K562 (cell line): ENCODE data around the gene SLC26A3. TPM values are rescaled to one million over a fixed set of nuclear protein-coding genes. Genes with fewer than 3 reads are reported as not detected.
A peak's percentile ranks its signal among the peaks of the same experiment; 100 is the strongest.

ENCODE experiments used
- BRD9 ChIP-seq: fragments of 450-650 bp; IDR thresholded peaks from 2 replicates; pipeline ENCODE4 v1.6.1; 2018; ENCODE audit warnings: low read depth; ENCODE audit not compliant: partially characterized antibody
- COPS2 ChIP-seq: fragments of 450-650 bp; conservative IDR thresholded peaks from 2 replicates; pipeline ENCODE4 v1.6.1; 2016; ENCODE audit warnings: mild to moderate bottlenecking, moderate library complexity
- GATAD2A ChIP-seq: fragments of 450-650 bp; IDR thresholded peaks from 2 replicates; pipeline ENCODE4 v1.6.1; 2017
- GTF2A2 ChIP-seq: IDR thresholded peaks from 2 replicates; pipeline ENCODE4 v1.6.1; 2016; ENCODE audit warnings: mild to moderate bottlenecking, missing genetic modification characterization, missing compliant biosample characterization
- HMBOX1 ChIP-seq: sonication (generic); IDR thresholded peaks from 2 replicates; pipeline ENCODE4 v1.6.1; 2016
- KDM2B ChIP-seq: fragments of 250-450 bp; sonication (Bioruptor Pico); IDR thresholded peaks from 2 replicates; pipeline ENCODE4 v1.8.0; 2021; ENCODE audit warnings: mild to moderate bottlenecking, moderate library complexity
- LCOR ChIP-seq: sonication (generic); formaldehyde crosslinking; IDR thresholded peaks from 2 replicates; pipeline ENCODE4 v1.8.0; 2022; ENCODE audit warnings: mild to moderate bottlenecking, missing genetic modification reagents
- MEF2D ChIP-seq: conservative IDR thresholded peaks from 2 replicates; pipeline ENCODE4 v1.6.1; 2016; ENCODE audit warnings: low read depth, missing genetic modification characterization, missing compliant biosample characterization
- NCOA6 ChIP-seq: fragments of 450-650 bp; IDR thresholded peaks from 2 replicates; pipeline ENCODE4 v1.6.1; 2017; ENCODE audit warnings: mild to moderate bottlenecking
- PHB2 ChIP-seq: fragments of 450-650 bp; IDR thresholded peaks from 2 replicates; pipeline ENCODE4 v1.6.1; 2017; ENCODE audit warnings: low read depth
- RAD51 ChIP-seq: fragments of 450-650 bp; IDR thresholded peaks from 2 replicates; pipeline ENCODE4 v1.7.1; 2016; ENCODE audit warnings: low read depth, mild to moderate bottlenecking, borderline replicate concordance
- RHOXF2B ChIP-seq: fragments of 250-450 bp; sonication (Bioruptor Pico); conservative IDR thresholded peaks from 2 replicates; pipeline ENCODE4 v1.5.1; 2021
- RUNX1 ChIP-seq: sonication (generic); IDR thresholded peaks from 2 replicates; pipeline ENCODE4 v1.6.1; 2016; ENCODE audit warnings: antibody characterized with exemption, low read depth
- SLC30A9 ChIP-seq: fragments of 250-450 bp; sonication (Bioruptor Pico); IDR thresholded peaks from 2 replicates; pipeline ENCODE4 v1.8.0; 2022; ENCODE audit warnings: mild to moderate bottlenecking, moderate library complexity
- SPI1 ChIP-seq: IDR thresholded peaks from 2 replicates; pipeline ENCODE4 v1.6.1; 2011; ENCODE audit warnings: low read depth, low read length, control low read depth, borderline replicate concordance
- TAF7 ChIP-seq: fragments of 450-650 bp; IDR thresholded peaks from 2 replicates; pipeline ENCODE4 v1.6.1; 2016; ENCODE audit warnings: missing genetic modification characterization, missing compliant biosample characterization
- ZKSCAN3 ChIP-seq: fragments of 250-450 bp; sonication (Bioruptor Pico); IDR thresholded peaks from 2 replicates; pipeline ENCODE4 v1.4.0; 2020
- ZNF140 ChIP-seq: fragments of 250-450 bp; sonication (Bioruptor Pico); IDR thresholded peaks from 2 replicates; pipeline ENCODE4 v1.8.0; 2021; ENCODE audit warnings: moderate library complexity, mild to moderate bottlenecking, inconsistent platforms
- ZNF165 ChIP-seq: fragments of 250-450 bp; sonication (Bioruptor Pico); IDR thresholded peaks from 2 replicates; pipeline ENCODE4 v1.4.0; 2020; ENCODE audit warnings: borderline replicate concordance
- ZNF274 ChIP-seq: IDR thresholded peaks from 2 replicates; pipeline ENCODE4 v1.6.1; 2011; ENCODE audit warnings: low read depth, mild to moderate bottlenecking, low read length, moderate library complexity, borderline replicate concordance
- ZNF449 ChIP-seq: fragments of 250-450 bp; sonication (Bioruptor Pico); IDR thresholded peaks from 2 replicates; pipeline ENCODE4 v1.8.0; 2022; ENCODE audit warnings: moderate library complexity, mild to moderate bottlenecking, inconsistent platforms
- polyA plus RNA-seq, 8 experiments: library from polyadenylated mRNA; depleted of rRNA in 4 of 8; stranded (reverse) in 5 of 8; unstranded in 3 of 8; fragments of >200 nt; fragmentation: Nextera tagmentation in 2 of 8; fragmentation: Illumina TruSeq in 1 of 8; extraction: Ambion mirVana in 2 of 8; extraction: Trizol in 1 of 8; gene quantifications; 2 replicates each; pipeline versions ENCODE4 v1.2.1 to v1.2.3, GENCODE V29; 2011 to 2014; ENCODE audit warnings: inconsistent platforms in 1 of 8, missing spikeins in 1 of 8
- total RNA-seq, 7 experiments: library from RNA; depleted of rRNA in 6 of 7; stranded (reverse); fragments of >200 nt in 6 of 7; fragmentation: Illumina TruSeq in 2 of 7; extraction: Trizol in 2 of 7; gene quantifications; 2 replicates each; pipeline versions ENCODE4 v1.2.1 to v1.2.3, GENCODE V29; 2011 to 2021; ENCODE audit warnings: low replicate concordance in 1 of 7
- TF ChIP-seq, protein P1 (sequence below): IDR thresholded peaks from 2 replicates; pipeline ENCODE4 v1.6.1; 2011; ENCODE audit warnings: borderline replicate concordance, low read depth, mild to moderate bottlenecking, moderate library complexity, low read length; ENCODE audit not compliant: insufficient read depth, poor library complexity, severe bottlenecking
- TF ChIP-seq, protein P2 (sequence below), 3 experiments: fragments of 200-800 bp in 1 of 3; sonication (Bioruptor generic) in 1 of 3; sonication (generic) in 1 of 3; formaldehyde crosslinking in 1 of 3; IDR thresholded peaks; 2 replicates each; pipeline versions ENCODE4 v1.6.1 to v1.8.0; 2016 to 2022; ENCODE audit warnings: mild to moderate bottlenecking in 2 of 3, missing compliant biosample characterization in 2 of 3, missing genetic modification characterization in 2 of 3, missing genetic modification reagents in 1 of 3

Gene SLC26A3
- total and polyA plus RNA-seq, 9 of the 15 experiments (the other 6 are each of a cell fraction or from before 2014, with no cell fraction given) = 0.86 TPM; not detected in 8

DNA sequence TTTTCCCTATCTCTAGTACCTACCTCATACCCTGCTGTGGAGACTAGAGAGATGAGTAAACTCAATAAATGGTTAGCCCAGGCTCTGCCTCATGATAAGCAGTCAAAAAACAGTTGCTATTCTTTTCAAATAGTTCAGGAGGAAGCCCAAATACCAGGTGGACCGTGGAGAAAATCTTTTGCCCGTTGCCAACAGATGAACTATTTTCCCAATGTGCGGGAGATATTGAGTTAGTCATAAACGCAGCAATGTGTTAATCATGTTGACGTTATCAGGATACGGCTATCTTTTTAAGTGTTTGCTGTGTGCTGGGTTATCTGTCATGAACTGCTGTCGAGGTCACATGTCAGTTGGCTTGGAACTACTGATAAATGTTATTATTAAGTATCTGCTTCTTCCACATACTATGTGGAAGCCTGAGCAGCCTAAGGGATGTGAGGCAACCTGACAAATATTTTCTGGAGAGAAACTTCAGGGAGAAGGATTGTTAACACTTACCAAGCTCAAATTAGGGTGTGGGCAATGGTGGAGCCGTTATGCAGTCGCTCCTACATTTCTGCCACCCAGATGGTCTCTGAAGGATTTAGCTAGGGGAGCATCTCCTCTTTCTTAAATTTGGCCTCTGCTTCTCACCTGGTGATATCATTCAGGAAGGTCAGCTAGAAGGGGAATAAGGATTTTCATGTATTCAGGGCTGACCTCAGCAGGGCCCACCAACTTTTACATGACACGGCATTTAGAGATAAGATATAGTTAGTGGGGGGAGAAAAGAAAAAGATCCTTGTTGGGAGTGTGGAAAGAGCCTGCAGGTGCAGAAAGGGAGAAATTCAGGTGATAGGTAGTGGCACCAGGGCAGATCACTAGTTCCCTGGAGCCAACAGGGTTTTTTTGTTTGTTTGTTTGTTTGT is 33.5 kb upstream of the SLC26A3 start (continued):
- TF ChIP-seq, protein P1, sequence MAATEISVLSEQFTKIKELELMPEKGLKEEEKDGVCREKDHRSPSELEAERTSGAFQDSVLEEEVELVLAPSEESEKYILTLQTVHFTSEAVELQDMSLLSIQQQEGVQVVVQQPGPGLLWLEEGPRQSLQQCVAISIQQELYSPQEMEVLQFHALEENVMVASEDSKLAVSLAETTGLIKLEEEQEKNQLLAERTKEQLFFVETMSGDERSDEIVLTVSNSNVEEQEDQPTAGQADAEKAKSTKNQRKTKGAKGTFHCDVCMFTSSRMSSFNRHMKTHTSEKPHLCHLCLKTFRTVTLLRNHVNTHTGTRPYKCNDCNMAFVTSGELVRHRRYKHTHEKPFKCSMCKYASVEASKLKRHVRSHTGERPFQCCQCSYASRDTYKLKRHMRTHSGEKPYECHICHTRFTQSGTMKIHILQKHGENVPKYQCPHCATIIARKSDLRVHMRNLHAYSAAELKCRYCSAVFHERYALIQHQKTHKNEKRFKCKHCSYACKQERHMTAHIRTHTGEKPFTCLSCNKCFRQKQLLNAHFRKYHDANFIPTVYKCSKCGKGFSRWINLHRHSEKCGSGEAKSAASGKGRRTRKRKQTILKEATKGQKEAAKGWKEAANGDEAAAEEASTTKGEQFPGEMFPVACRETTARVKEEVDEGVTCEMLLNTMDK = no peak
- no peak for TF ChIP-seq RHOXF2B
- peak; percentile 98 for TF ChIP-seq LCOR (CRISPR knock-in tag)
- no peak for TF ChIP-seq ZNF165 (CRISPR knock-in tag)
- TF ChIP-seq, protein P2, sequence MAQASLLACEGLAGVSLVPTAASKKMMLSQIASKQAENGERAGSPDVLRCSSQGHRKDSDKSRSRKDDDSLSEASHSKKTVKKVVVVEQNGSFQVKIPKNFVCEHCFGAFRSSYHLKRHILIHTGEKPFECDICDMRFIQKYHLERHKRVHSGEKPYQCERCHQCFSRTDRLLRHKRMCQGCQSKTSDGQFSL (CRISPR knock-in tag; IDR thresholded peaks at IDR 0.05) = no peak
- TF ChIP-seq, protein P2 (tag; IDR thresholded peaks at IDR 0.05) = no peak
- TF ChIP-seq GATAD2A = peak; percentile 94
- TF ChIP-seq RUNX1 = peak; percentile 80
- TF ChIP-seq GTF2A2 = no peak
- TF ChIP-seq BRD9 = peak; percentile 24
- no peak for TF ChIP-seq SLC30A9 (CRISPR knock-in tag)
- TF ChIP-seq KDM2B (CRISPR knock-in tag) = no peak
- peak; percentile 67; the same call in 1 of the 2 replicates for TF ChIP-seq ZNF449 (CRISPR knock-in tag)
- TF ChIP-seq ZNF274 = peak; percentile 75
- TF ChIP-seq MEF2D (tag) = peak; percentile 81
- TF ChIP-seq ZNF140 (CRISPR knock-in tag) = no peak
- peak; percentile 98 for TF ChIP-seq HMBOX1
- peak; percentile 83 for TF ChIP-seq RAD51
- no peak for TF ChIP-seq TAF7
- no peak for TF ChIP-seq SPI1
- TF ChIP-seq COPS2 = no peak
- no peak for TF ChIP-seq ZKSCAN3 (CRISPR knock-in tag)
- no peak for TF ChIP-seq NCOA6
- peak; percentile 98 for TF ChIP-seq PHB2
